Stimulated activated CD4-positive, alpha-beta T cell treated with anti-CD3 and anti-CD28 coated beads, Interleukin-15, amount 100 ng/mL, for 24 hours (primary cell): ENCODE results near the gene USP49.
"Not testable (repeated sequence)": the region's sequence is repeated elsewhere in the genome, so short reads cannot be mapped to it uniquely, and the experiment has no call there.

Experiments used
- DNase-seq: peaks from one replicate; pipeline ENCODE4 v3.0.0-alpha.2; 2020

The USP49 gene

DNA sequence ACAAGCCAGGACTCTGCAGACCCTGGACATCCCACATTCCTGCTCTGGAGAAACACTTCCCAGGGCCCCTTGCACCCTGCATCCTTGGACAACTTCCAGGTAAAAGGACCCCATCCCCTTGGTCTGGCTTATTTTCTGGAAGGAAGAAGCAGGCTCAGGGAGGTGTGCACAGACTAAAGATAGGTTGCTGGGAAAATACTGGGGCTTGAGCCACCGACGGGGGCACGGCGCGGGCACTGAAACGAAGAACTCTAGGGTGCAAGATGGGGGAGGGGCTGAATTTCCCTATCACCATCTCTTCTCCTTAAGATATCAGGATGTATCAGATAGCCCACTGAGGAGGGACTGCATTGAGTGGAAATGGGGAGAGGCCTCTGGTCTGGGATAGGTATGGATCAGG is 116.3 kb downstream of the USP49 start:
- no peak for DNase-seq

- no peak for DNase-seq
These were observed 117.5 kb downstream of the USP49 start for GRCh38 chr6:41777551-41778285.

DNA sequence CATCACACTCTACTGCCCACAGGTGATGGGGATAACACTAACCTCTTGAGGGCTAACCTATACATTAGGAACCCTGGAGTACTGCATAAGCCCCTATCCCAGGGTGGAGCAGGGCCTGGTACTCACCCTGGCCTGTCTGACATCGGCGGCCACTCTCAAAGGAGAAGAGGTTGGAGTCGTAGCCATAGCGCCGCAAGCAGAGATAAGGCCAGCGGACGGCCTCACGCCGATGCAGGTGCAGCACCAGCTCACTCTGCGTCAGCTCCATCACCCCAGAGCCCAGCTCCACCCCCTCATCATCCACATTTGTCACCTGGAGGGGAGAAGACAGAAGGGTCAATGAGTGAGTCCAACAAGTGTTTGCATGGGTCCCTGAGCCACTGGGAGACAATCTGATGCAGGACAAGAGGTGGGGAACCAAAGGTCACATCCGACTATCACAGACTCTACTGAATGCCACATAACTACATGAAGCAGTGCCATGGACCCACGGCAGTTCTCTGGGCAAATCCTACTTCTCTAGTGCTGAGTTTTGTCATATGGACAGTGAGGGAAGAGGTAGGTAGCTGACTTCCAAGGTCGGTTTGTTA is 119.8 kb downstream of the USP49 start:
- no peak for DNase-seq

DNA sequence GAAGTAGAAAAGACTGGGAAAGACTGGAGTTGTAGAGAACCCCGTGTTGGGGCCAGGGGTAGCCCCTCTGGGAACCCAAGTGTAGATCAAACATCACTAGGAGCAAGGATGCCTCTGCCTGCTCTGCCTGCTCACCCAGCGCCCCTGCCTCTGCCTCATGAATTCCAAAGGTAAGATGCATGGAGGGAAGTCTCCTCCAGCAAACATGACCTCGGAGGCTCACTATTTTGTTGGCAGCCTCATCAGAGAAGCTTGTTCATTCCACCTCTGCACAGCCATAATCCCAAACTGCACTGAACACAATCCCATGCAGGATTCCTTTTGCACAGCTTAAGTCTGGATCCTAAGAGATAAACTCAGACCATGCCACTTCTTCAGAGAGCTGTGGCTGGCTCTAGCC is 120.3 kb downstream of the USP49 start:
- no peak for DNase-seq

GRCh38 chr6:41771058-41771983 is 123.9 kb downstream of the USP49 start:
- DNase-seq = no peak

DNA sequence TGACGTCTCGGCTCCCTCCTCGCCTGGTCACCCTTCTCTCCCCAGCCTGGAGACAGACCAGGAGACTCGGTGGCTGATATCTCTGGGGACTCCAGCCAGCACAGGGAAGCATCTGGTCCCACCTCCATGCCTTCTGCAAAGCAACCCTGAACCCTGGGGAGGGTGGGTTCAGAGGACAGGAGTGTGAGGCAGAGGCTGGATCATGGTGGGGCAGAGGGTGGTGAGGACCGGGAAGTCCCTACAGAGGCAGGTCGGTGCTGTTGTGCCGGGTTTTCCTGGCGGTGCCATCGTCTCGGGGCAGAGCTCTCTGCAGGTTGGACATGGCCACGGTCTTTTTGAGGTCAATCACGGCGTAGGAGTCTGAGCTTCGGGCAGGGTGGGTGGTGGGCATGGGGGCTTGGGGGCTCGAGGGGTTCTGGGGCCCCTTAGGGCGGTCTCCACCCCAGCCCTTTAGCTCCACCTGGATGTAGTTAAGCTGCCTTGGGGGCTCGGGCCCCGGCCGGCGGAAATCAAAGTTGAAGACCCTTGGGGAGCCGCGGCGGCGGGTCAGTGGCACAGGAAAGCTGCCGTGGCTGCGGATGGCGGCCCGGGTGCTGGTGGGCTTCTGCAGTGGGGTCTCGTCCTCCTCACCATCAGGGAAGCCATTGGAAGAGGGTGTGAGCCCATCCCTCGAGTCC is 124.7 kb downstream of the USP49 start:
- no peak for DNase-seq

GRCh38 chr6:41769376-41769775 is 125.8 kb downstream of the USP49 start:
- no peak for DNase-seq

DNA sequence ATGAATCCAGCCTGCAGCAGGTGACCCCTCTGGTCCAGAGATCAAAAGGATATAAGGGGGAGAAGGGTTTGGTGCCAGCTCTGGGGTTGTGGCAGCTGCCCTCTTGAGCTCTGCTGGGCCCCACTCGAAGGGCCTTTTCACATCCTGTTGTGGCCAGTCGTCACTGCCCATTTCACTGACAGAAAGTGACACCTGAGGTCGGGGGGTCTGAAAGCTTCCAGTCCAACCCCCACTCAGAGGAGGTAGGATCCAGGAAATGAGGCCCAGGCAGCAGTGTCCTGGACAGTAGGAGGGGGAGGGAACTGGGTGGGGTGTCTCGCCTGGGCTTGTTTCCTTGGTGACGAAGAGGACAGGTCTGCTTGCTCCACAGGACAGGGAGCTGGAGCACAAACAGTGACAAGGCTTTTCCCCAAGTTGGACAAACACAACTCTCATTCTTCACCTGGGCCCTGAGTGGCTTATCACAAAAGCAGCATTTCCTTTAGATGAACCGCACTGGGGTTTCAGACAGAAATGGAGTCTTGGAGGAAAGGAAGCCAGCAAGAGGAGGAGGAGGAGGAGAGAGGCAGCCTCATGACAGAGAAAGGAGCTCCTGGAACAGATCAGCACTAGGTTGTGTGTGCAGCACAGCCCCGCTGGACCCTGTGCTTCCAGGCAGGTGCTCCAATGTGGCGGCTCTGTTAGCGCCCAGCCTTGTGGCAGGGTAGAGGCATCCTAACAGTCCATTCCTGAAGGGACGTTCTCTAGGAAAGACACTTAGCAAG is 126.4 kb downstream of the USP49 start:
- DNase-seq = no peak

- DNase-seq = no peak
These were observed 127.9 kb downstream of the USP49 start for GRCh38 chr6:41767112-41767833.

DNA sequence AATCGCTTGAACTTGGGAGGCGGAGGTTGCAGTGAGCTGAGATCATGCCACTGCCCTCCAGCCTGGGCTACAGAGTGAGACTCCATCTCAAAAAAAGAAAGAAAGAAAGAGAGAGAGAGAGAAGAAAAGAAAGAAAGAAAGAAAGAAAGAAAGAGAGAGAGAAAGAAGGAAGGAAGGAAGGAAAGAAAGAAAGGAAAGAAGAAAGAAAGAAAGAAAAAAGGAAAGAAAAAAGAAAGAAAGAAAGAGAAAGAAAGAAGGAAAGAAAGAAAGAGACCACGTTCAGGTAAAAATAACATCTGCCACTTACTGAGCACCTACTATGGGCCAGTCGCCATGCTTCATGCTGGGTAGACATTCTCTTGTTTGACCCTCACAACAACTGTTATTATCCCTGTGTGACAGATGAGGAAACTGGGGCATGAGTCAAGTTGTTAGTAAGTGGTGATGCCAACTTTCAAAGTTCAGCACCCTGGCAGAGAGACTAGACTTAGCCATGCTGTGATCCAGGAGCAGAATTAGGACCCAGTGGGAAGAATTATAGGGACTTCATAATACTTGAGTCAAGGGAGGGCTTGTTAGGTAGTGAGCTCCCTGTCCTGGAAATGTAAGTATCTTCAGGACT is 129.0 kb downstream of the USP49 start:
- DNase-seq = not testable (repeated sequence)

GRCh38 chr6:41763470-41763869 is 131.7 kb downstream of the USP49 start:
- no peak for DNase-seq

GRCh38 chr6:41759905-41760579 is 135.1 kb downstream of the USP49 start:
- no peak for DNase-seq

DNA sequence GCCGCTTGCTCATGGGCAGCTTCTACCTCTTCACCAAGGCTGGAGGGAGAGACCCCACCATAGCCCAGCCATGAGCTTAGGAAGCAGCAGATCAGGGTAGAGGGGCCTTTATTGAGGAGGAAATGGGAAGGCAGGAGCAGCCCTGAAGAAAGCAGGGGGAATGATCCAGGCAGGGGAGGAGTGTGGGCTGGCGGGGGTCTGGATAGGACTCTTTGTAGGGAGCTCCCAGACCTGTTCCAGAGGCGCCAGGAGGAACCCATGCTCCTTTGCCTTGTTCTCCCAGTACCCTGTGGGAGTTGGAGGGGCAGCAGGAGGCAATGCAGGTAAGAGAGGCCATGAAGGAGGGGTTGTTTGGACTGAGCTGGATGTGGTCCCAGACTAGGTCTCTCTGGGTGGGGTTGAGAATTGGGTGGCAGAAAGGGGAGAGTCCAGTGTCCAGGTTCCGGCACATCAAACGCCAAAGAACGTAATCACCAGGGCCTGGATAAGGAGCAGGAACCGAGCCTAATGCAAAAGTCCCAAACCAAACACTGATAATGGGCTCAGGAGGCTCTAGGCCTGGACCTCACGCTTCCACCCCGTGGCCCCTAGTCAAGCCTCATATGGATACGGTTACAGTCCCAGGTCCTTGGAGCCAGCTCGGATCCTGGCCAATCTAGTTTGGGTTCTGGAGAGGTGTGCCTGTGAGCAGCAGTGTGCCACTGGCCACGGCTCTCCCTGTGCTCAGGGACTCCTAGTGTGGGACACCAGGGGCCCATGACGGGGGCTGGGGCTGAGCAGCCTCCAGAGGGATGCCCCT is 135.9 kb downstream of the USP49 start:
- DNase-seq = no peak

DNA sequence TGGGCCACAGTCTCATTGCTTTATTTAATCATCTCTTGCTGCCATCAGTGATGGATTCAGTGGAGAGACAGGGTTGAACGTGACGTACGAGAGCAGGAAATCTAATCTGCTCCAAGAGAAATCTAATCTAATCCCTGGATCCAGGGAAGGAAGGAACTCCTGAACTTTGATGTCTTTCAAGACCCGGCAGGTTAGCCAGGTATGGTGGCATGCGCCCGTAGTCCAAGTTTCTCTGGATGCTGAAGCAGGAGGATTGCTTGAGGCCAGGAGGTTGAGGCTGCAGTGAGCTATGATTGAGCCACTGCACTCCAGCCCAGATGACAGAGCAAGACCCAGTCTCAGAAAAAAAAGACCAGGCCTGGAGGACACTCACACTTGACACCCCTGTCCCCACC is 136.5 kb downstream of the USP49 start:
- no peak for DNase-seq

DNA sequence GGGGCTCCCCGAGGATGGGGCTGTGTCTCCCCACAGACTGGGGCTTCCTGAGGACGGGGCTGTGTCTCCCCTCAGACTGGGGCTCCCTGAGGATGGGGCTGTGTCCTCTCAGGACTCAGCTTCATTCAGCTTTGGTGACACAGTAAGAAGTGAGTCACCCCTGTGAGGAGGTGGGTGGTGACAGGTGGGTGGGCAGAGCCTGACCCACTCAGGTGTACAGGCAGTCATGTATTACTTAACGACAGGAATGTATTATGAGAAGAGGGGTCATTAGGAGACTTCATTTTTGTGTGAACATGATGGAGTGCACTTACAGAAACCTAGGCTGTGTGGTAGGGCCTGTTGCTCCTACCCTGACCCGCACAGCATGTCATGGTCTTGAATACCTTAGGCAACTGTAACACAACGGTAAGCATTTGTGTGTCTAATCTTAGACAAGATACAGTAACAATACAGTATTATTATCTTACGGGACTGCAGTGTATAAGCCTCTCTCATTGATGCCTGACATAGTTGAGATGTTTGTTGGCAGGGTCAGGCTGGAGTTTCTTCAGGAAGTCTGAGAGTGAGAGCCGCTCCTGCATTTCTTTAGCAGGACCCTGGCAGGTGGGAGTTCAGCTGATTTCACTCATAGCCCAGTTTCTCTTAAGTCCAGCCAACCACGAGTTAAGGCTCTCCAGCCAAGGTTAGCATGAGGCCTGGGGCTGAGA is 137.1 kb downstream of the USP49 start:
- DNase-seq = no peak

GRCh38 chr6:41757271-41757670 is 137.9 kb downstream of the USP49 start:
- DNase-seq = no peak

- DNase-seq = no peak
These were observed 138.8 kb downstream of the USP49 start for GRCh38 chr6:41756354-41756753.

- no peak for DNase-seq
These were observed 139.3 kb downstream of the USP49 start for GRCh38 chr6:41755895-41756294.

DNA sequence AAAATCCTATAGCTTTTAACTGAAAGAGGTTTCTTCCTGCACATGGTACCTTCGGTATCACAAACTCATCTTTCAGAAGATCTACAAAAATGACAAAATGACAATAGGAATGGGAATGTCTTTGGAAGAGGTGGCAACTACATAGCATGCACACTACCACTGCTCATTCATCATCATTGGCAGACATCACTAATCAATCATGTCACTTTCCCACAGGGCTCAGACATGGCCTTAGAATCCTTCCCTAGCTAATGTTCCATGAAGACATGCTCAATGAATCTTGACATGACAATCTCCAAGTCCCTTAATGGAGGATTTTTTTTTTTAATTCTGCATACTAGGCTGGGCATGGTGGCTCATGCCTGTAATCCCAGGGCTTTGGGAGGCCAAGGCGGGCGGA is 144.8 kb downstream of the USP49 start:
- no peak for DNase-seq
